Suprapubic skin (tissue), 4 donors: ENCODE measurements around the gene TSKU.

Experiments used
- CTCF ChIP-seq, 2 donors: fragments of 200-600 bp in 1 of 2; fragments of 450-650 bp in 1 of 2; sonication (generic) in 1 of 2; IDR thresholded peaks; one replicate each; pipeline ENCODE4 v1.5.1; 2016 to 2019; ENCODE audit warnings: antibody characterized with exemption in 2 of 2, mild to moderate bottlenecking in 1 of 2, moderate library complexity in 1 of 2
- POLR2A ChIP-seq, 2 donors: fragments of 450-650 bp; IDR thresholded peaks; one replicate each; pipeline ENCODE4 v1.6.1; 2017; ENCODE audit warnings: antibody characterized with exemption in 2 of 2, mild to moderate bottlenecking in 2 of 2, moderate library complexity in 2 of 2
- POLR2AphosphoS5 ChIP-seq, 3 donors: sonication (generic); formaldehyde crosslinking; IDR thresholded peaks; one replicate each; pipeline ENCODE4 v1.6.1; 2017; ENCODE audit warnings: antibody characterized with exemption in 3 of 3

- TF ChIP-seq CTCF (IDR thresholded peaks at IDR 0.05) (no peak), POLR2A (IDR thresholded peaks at IDR 0.05) (no peak), POLR2AphosphoS5 (IDR thresholded peaks at IDR 0.05) (no peak)
Measured at GRCh38 chr11:76785513-76785912, 2.4 kb downstream of the TSKU start.
